ENCODE results near the gene UXS1.

The UXS1 gene

GRCh38 chr2:106187273-106187891 lies 6.7 kb downstream of the UXS1 start:
- DNase-seq, result no peak

GRCh38 chr2:106185475-106186184 lies 8.5 kb downstream of the UXS1 start:
- DNase-seq, result no peak

DNA sequence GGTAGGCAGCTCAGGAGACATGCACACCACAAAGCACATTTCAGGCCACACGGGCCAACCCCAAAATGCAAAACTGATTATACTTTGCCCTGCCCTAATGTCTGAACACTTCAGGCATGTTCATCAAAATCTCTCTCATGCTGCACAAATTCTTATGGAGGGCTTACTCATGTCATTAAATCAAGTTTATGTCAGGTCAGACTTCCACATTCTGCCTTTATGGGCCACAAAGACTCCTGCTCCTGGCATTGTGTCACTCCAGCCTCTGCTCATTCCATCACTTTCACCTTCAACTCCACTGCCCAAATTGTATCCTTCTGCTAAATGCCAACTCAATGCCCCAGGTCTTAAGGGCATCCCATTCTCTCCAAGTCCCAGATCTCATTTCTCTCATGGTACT lies 9.2 kb downstream of the UXS1 start:
- DNase-seq, result no peak

- DNase-seq, result no peak
These were observed 9.7 kb downstream of the UXS1 start for GRCh38 chr2:106184394-106184793.

- no peak for DNase-seq
These were observed 10.9 kb downstream of the UXS1 start for GRCh38 chr2:106183101-106183696.

- no peak for DNase-seq
These were observed 13.0 kb downstream of the UXS1 start for GRCh38 chr2:106181064-106181463.

DNA sequence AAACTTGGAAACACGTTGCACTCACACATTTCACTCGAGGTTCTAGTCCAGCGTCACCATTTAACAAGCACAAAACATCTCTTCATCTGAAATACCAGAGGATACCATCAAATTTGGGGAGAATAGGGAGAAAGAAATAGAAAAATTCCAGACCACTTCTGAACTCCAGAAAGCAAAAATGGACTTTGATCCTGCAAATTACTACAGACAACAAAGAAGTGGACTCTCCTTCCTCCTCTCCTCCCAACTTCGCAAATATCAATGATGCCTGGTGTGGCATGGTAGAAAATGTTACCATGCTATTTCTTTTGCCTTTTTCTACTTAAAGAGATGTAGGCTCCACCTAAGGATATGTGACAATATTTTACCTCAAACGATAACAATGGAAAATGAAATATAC lies 13.5 kb downstream of the UXS1 start:
- no peak for DNase-seq

GRCh38 chr2:106178716-106179115 lies 15.4 kb downstream of the UXS1 start:
- no peak for DNase-seq

DNA sequence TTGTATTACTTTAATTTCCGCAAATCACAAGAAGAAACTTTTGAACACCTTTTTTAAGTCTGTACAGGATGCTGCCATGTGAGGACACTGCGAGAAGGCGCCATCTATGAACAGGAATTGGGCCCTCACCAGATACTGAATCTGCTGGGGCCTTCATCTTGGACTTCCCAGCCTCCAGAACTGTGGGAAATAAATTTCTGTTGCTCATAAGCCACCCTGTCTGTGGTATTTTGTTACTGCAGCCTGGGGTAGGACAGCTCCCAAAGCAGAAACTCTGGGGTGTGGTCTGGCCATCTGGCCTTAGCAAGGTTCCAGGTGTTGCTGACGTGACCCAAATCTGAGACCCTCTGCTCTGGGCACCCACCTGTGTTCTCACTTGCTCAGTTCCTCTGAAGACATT lies 16.5 kb downstream of the UXS1 start:
- no peak for DNase-seq

GRCh38 chr2:106176446-106177099 lies 17.5 kb downstream of the UXS1 start:
- no peak for DNase-seq

DNA sequence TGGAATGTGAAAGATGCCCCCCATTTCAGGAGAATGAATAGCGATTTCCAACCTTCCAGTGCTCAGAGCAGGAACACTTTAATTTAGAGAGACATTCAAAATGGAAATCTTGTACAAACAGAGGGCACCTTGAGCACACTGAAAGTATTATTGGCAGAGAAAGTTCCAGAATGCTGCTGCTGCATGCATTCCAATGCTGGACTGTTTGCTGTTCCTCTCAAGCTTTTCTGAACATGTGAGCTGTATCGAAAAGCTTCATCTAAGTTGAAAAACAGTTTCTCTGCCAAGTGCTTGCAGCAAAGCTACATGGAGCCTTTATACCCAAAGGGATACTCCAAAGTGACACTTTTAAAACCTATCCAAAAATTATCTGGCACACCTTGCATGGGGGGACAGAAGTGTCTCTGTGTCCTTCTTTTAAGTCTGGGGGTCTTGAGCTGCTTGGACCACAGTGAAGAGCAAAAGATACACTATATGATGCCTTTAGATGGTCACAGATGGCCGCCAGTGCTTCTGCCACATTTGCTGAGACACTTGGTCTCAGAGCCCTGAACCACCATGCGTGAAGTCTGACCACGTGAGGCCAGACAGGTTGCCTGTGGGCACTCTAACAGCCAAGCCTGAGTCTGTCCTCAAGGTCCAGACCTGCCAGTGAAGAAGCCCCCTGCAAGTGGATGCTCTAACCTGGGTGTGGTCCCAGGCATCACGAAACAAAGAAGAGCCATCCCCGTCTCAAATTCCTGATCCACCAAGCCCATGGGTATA lies 18.8 kb downstream of the UXS1 start:
- DNase-seq, result no peak

DNA sequence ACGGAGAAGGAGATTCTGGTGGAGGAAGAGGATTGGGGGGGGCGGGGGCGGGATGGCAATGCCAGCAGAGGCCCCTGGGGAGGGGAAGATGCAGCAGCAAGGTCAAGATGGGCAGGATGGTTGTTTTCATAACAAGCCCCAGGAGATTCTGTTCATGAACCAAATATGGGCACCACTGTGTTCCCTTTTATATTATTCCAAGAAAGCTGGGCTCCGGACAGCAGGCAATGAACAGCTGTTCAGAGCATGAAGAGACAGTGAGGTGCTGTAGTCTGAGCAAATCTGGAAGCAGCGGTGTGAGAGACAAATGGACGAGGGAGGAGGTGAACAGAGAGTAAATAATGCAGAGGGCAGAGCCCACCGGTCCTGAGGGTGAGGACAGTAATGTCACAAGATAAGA lies 20.0 kb downstream of the UXS1 start:
- DNase-seq, result no peak

DNA sequence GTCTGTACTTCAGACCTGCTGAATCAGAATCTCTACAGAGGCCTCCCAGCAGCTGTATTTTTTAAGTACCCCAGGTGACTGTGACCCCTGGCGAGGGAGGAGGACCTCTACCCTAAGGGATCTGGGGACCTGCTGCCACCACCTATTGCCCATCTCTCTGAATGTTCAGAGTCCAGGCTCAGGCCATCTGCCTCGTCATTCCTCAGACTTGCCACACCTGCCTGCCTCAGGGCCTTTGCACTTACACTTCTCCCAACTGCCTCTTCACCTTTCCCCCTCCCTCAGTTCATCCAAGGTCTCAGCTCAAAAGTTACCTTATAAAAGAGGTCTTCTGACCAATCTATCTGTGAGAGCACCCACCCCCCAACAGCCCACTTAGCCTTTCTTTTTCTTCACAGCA lies 21.5 kb downstream of the UXS1 start:
- DNase-seq, result no peak

GRCh38 chr2:106168657-106169056 lies 25.4 kb downstream of the UXS1 start:
- DNase-seq, result no peak

GRCh38 chr2:106167067-106167466 lies 27.0 kb downstream of the UXS1 start:
- DNase-seq, result no peak

GRCh38 chr2:106165561-106165960 lies 28.5 kb downstream of the UXS1 start:
- no peak for DNase-seq

DNA sequence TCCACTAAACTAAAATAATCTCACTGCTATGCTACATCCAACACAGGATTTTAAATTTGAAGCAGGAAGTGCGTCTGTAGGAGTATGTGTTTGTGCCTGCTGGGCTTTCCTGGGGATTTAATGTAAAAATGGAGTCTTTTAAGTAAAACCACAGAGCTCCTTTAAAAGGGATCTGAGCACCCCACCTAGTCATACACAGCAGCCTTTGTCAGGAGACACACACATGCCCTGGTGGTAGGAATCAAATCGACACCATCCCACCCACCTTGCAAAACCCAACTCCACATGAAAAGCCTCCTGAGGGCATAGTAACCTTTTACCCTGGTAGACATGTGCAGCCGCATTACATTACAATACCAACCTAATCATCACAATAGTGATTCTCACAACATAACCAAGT lies 29.1 kb downstream of the UXS1 start:
- DNase-seq, result no peak

DNA sequence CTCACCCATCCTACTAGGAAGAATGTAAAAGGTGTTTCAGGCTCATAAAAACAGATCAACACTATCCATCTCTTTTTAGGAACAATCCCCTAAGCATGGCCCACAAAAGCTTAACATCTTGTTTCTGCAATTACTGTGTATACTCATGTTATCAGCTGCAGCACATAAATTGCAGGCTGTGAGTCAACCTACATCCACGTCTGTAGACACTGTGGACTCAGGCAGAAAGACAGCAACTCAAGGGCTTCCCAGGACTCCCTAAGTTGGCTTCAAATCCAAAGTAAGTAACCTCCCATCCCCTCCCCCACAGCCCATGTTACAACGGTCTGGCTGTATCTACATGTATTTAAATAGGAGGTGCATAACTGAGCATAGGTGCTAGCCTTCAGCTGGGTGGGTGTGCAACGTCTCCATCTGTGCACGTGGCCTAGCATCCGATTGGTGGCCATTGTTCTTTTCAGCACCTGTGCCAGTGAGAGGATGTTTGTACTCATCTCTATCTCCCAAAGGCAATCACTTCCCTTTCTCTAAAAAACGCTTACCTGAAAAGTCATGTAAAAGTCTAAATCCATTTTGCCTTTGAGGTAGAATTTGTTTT lies 30.1 kb downstream of the UXS1 start:
- no peak for DNase-seq

DNA sequence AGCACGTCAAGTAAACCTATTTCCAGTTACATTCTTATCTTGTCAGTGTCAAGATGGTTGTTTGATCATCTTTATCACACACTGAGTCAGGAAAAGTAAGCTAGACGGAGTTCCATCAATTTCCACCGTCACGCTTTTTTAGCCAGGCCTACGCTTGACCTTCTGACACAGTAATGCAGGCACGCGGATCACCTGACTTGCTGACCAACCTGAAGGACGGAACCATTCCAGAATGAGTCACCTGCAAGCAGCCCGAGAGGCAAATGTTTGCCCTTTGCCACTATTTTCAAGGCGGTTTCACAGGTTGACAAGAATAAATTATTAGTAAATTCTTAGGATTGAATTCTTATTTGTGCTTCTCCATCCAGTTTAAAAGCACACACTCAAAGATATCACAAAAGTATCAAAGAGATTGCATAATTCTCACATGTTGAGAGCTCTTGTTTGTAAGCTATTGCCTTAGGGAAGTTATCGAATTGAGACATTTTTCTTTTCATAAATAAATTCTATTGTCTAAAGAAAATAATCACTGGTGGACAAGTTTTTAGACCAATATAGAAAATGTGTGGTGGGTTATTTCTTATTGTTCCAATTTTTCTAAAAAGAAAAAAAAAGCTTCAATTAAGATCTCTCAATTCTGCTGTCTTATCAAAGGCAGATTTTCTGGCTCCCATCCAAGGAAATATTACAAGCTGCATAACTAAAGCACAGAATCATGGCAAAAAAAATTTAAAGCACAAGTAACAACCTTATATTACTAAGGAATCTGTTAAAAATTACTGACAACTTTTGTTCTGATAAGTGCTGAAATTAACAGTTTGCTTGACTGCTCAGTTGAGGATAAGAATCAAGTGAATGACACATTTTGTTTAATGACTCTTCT lies 31.9 kb downstream of the UXS1 start:
- DNase-seq, result no peak

DNA sequence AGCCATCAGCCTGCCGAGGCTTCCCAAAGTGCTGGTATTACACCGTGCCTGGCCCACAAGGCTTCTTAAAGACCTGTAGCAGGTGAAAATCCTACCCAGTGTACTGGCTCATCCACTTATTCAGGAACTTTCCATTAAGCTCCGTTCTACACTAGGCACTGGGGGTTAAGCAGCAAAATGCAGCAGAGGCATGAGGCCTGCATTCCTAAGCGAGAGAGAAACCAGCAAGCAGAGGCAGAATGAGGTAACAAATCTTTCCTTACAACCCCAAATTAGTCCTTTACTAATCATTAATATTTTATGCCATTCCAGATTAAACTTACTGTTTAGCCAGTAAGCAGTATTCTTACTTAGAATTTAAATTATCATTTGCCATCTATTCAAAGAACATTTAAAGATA lies 32.8 kb downstream of the UXS1 start:
- DNase-seq, result no peak

GRCh38 chr2:106160786-106161261 lies 33.3 kb downstream of the UXS1 start:
- DNase-seq, result no peak
